ENCODE results near the gene CLASP2.
"Not testable (repeated sequence)": the region's sequence is repeated elsewhere in the genome, so short reads cannot be mapped to it uniquely, and the experiment has no call there.

CLASP2 gene

GRCh38 chr3:33467786-33468185 lies 250.3 kb downstream of the CLASP2 start:
- in situ Hi-C loops (cut with HindIII; ENCODE audit: low sequenced_read_pairs) = no loop called here

- in situ Hi-C loops (cut with HindIII; ENCODE audit: low sequenced_read_pairs) = no loop called here
Measured at GRCh38 chr3:33461097-33461496, 257.0 kb downstream of the CLASP2 start.

- in situ Hi-C loops (cut with HindIII; ENCODE audit: low sequenced_read_pairs) = not testable (repeated sequence)
Measured at GRCh38 chr3:33459577-33459976, 258.5 kb downstream of the CLASP2 start.

- in situ Hi-C loops (cut with HindIII; ENCODE audit: low sequenced_read_pairs) = no loop called here
Measured at GRCh38 chr3:33458446-33458845, 259.6 kb downstream of the CLASP2 start.

GRCh38 chr3:33456756-33457155 lies 261.3 kb downstream of the CLASP2 start:
- in situ Hi-C loops (cut with HindIII; ENCODE audit: low sequenced_read_pairs) = no loop called here

- in situ Hi-C loops (cut with HindIII; ENCODE audit: low sequenced_read_pairs) = no loop called here
Measured at GRCh38 chr3:33453331-33453761, 264.7 kb downstream of the CLASP2 start.

GRCh38 chr3:33451994-33452393 lies 266.1 kb downstream of the CLASP2 start:
- in situ Hi-C loops (cut with HindIII; ENCODE audit: low sequenced_read_pairs) = not testable (repeated sequence)

GRCh38 chr3:33447958-33448357 lies 270.1 kb downstream of the CLASP2 start:
- in situ Hi-C loops (cut with HindIII; ENCODE audit: low sequenced_read_pairs) = no loop called here

- in situ Hi-C loops (cut with HindIII; ENCODE audit: low sequenced_read_pairs) = not testable (repeated sequence)
Measured at GRCh38 chr3:33447256-33447625, 270.8 kb downstream of the CLASP2 start.
